8988T (cell line): ENCODE measurements around the gene LRRC2.

Source experiments
- DNase-seq: peaks from one replicate; pipeline ENCODE4 v3.0.0; 2011

LRRC2 gene

GRCh38 chr3:46471371-46471914 is 94.7 kb downstream of the LRRC2 start:
- no peak for DNase-seq

DNA sequence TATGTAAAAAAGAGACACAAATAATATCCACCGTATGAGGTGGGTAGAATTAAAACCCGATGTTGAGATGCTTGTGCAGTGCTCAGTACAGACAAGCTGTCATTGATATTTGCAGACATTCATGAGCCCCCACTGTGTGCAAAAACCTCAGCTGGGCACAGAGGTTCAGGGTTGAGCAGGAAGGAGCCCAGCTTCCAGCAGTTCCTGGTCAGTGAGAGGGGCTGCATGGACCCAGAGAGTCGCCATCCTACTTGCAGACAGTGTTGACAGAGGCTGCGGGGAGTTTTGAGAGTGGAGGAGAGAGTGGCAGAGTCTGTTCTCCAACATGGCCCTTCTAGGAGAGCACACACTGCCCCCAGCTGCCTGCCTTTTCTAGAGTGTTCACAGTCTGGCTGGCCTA is 95.3 kb downstream of the LRRC2 start:
- DNase-seq = no peak

GRCh38 chr3:46469680-46470357 is 96.3 kb downstream of the LRRC2 start:
- DNase-seq = no peak

DNA sequence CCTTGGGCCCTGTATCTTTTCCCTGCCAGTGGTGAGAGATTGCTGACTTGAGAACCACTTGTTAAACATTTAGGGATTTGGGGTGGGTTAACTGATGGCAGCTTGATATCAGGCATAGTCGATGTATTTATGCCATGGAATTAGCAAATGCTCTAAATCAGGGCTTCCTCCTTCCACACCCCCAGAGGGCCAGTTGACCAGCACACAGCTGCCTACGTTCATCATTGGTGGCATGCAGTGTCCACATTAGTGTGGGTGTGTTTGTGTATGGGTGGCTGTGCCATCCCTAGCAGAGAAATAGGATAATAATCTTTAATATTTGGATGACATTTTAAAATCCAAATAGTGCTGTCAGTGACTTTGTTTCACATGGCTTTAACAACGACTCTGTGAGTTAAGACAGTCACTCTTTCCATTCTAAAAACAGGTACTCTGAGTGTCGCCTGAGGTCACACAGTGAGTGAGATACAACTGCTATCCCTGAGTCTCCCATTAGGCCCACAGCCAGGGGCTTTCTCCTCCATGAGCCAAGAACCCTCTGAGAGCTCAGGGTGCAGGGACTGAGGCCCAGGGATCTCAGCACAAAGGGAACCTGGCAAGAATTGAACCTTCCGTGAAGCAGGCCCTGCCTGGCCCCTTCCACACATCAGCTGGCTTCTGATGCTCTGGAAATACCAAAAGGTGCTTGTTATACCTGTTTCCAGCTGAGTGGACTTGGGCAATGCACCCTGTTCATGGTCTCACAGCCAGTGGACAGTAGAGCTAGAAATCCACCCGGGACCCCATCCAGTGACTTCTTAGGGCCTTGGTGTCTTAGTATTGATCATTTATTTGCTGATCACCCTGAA is 97.1 kb downstream of the LRRC2 start:
- DNase-seq = no peak

- no peak for DNase-seq
Observed at GRCh38 chr3:46467562-46467961, 98.5 kb downstream of the LRRC2 start.

GRCh38 chr3:46466871-46467403 is 99.2 kb downstream of the LRRC2 start:
- no peak for DNase-seq

- no peak for DNase-seq
Observed at GRCh38 chr3:46466273-46466672, 99.8 kb downstream of the LRRC2 start.
